Fibroblast of the conjunctiva (primary cell): ENCODE measurements around the gene PRAME.
"Not testable (repeated sequence)": the region's sequence is repeated elsewhere in the genome, so short reads cannot be mapped to it uniquely, and the experiment has no call there.

Source experiments
- DNase-seq: peaks from one replicate; pipeline ENCODE4 v3.0.0-alpha.2; 2010; ENCODE audit warnings: low read depth

Gene PRAME

GRCh38 chr22:22550789-22551434, 8.2 kb downstream of the PRAME start:
- DNase-seq: no peak

- no peak for DNase-seq
Observed at GRCh38 chr22:22548910-22549309, 10.2 kb downstream of the PRAME start.

GRCh38 chr22:22548317-22548716, 10.7 kb downstream of the PRAME start:
- no peak for DNase-seq

GRCh38 chr22:22547692-22548300, 11.3 kb downstream of the PRAME start:
- no peak for DNase-seq

- no peak for DNase-seq
Observed at GRCh38 chr22:22547226-22547625, 11.8 kb downstream of the PRAME start.

- no peak for DNase-seq
Observed at GRCh38 chr22:22546490-22546889, 12.6 kb downstream of the PRAME start.

- no peak for DNase-seq
Observed at GRCh38 chr22:22545084-22545483, 14.0 kb downstream of the PRAME start.

- no peak for DNase-seq
Observed at GRCh38 chr22:22538226-22538989, 20.7 kb downstream of the PRAME start.

GRCh38 chr22:22536916-22537315, 22.1 kb downstream of the PRAME start:
- DNase-seq: no peak

- no peak for DNase-seq
Observed at GRCh38 chr22:22536515-22536914, 22.6 kb downstream of the PRAME start.

- DNase-seq: no peak
Observed at GRCh38 chr22:22535662-22536061, 23.4 kb downstream of the PRAME start.

- no peak for DNase-seq
Observed at GRCh38 chr22:22534604-22535415, 24.3 kb downstream of the PRAME start.

GRCh38 chr22:22533863-22534262, 25.2 kb downstream of the PRAME start:
- DNase-seq: no peak

GRCh38 chr22:22533417-22533816, 25.6 kb downstream of the PRAME start:
- no peak for DNase-seq

- not testable (repeated sequence) for DNase-seq
Observed at GRCh38 chr22:22532547-22533071, 26.5 kb downstream of the PRAME start.

GRCh38 chr22:22531770-22532546, 27.1 kb downstream of the PRAME start:
- DNase-seq: no peak

- no peak for DNase-seq
Observed at GRCh38 chr22:22528780-22529179, 30.3 kb downstream of the PRAME start.

- DNase-seq: no peak
Observed at GRCh38 chr22:22527312-22527711, 31.8 kb downstream of the PRAME start.

GRCh38 chr22:22526125-22526912, 32.7 kb downstream of the PRAME start:
- no peak for DNase-seq

GRCh38 chr22:22523494-22523893, 35.6 kb downstream of the PRAME start:
- no peak for DNase-seq

GRCh38 chr22:22521631-22522030, 37.4 kb downstream of the PRAME start:
- DNase-seq: no peak
